Measurements from ENCODE around the gene DMRTA2. TPM values are rescaled to one million over a fixed set of nuclear protein-coding genes. Genes with fewer than 3 reads are reported as not detected.

DMRTA2 gene
- total and polyA plus RNA-seq, 2 of the 8 experiments (the other 6 are each of a cell fraction or from before 2014, with no cell fraction given): not detected

DNA sequence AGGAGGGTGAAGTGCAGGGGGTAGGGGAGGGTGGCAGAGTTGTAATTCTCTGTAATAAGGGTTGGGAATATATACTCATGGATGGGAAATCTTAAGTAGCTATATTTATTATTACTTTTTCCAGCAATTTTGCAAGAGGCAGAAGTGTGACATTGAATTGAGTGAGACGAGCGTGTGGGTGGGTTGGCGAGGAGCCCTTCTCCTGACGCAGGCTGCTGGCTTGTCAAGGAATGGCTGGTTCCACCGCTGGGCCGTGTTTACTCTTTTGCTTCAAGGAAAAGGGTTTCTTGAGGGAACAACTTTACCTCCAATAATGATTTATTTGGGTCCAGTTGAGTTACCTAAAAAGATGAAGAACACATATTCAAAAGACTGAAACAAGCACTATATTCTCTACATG lies 17.9 kb upstream of the DMRTA2 start:
- Histone ChIP-seq H3K56ac (replicated peaks; ENCODE audit: insufficient read length, low read depth, low read length) (no peak overlapping the region), H2BK20ac (ENCODE audit: low read length) (no peak overlapping the region), H2BK12ac (ENCODE audit: low read depth, low read length) (no peak overlapping the region), H3K9ac (replicated peaks in 1 of 4; ENCODE audit: extremely low read depth in 1 of 4, low read depth in 3 of 4, low read length in 3 of 4) (no peak overlapping the region), H3K27ac (ENCODE audit: low read depth, low read length) (no peak overlapping the region), H3K4ac (replicated peaks; ENCODE audit: insufficient read length, low read depth, low read length) (no peak overlapping the region), H2BK5ac (ENCODE audit: low read depth, low read length) (no peak overlapping the region), H4K8ac (ENCODE audit: extremely low read depth, insufficient read depth, low read length) (no peak overlapping the region), H3K79me1 (ENCODE audit: low read depth, low read length) (no peaks in the 10 kb centered on the region), H3K79me2 (ENCODE audit: control insufficient read depth in 1 of 2, insufficient read depth in 2 of 2, low read length in 2 of 2) (no peaks in the 10 kb centered on the region), H2AFZ (ENCODE audit: low read length) (no peak overlapping the region), H4K91ac (replicated peaks; ENCODE audit: insufficient read length, low read length) (no peak overlapping the region), H2BK15ac (ENCODE audit: low read length) (no peak overlapping the region), H3K36me3 (ENCODE audit: control insufficient read depth in 2 of 4, insufficient read depth in 4 of 4, low read length in 3 of 4) (no peaks in the 10 kb centered on the region; a peak in 1 of 8 replicates), H3K18ac (ENCODE audit: extremely low read depth, low read length) (no peak overlapping the region), H3K4me2 (ENCODE audit: insufficient read depth in 1 of 2, low read depth in 2 of 2, low read length in 2 of 2) (no peak overlapping the region), H3K14ac (ENCODE audit: insufficient read length) (no peak overlapping the region), H3K9me3 (ENCODE audit: insufficient read depth in 2 of 2, low read depth in 1 of 2, low read length in 1 of 2) (no peaks in the 10 kb centered on the region), H4K20me1 (replicated peaks in 1 of 2; ENCODE audit: control insufficient read depth in 1 of 2, insufficient read depth in 2 of 2, low read length in 2 of 2) (no peaks in the 10 kb centered on the region), H3K23me2 (ENCODE audit: low read depth, low read length) (no peaks in the 10 kb centered on the region), H2AK5ac (ENCODE audit: low read depth, low read length) (no peak overlapping the region), H3K4me3 (ENCODE audit: extremely low read depth in 1 of 4, insufficient read depth in 2 of 4, low read depth in 3 of 4, low read length in 4 of 4) (no peak overlapping the region), H3K23ac (ENCODE audit: insufficient read length) (no peak overlapping the region), H3K4me1 (replicated peaks in 1 of 4; ENCODE audit: control insufficient read depth in 3 of 4, insufficient read depth in 4 of 4, low read length in 3 of 4) (no peaks in the 10 kb centered on the region), H4K5ac (ENCODE audit: insufficient read length, low read depth, low read length) (no peak overlapping the region), H2BK120ac (replicated peaks; ENCODE audit: low read depth, low read length) (no peak overlapping the region), H3K27me3 (replicated peaks in 1 of 4; ENCODE audit: control insufficient read depth in 3 of 4, extremely low read depth in 1 of 4, insufficient read depth in 3 of 4, low read length in 3 of 4) (no peaks in the 10 kb centered on the region)
- DNase-seq (ENCODE audit: low read depth in 1 of 2, low spot score in 2 of 2) (no peak), FAIRE-seq (no peak)
- ChIA-PET POLR2A (ENCODE audit: partially characterized antibody) (no interaction called here), CTCF (ENCODE audit: partially characterized antibody) (interaction anchor here (1.0 to 1.4 kb wide), 2 partner anchors 12 to 69 kb away, joined by 3 read pairs; no protein-coding TSS in a partner anchor)
- WGBS, 2 experiments (ENCODE audit: extremely low coverage in 1 of 2, insufficient coverage in 1 of 2, insufficient read length in 1 of 2, insufficient replicate concordance in 2 of 2, low coverage in 1 of 2, low lambda C conversion rate in 2 of 2, missing lambda C conversion rate in 1 of 2): 94% methylated on average over 6 of the region's 6 CpGs; no CpG with 5 or more reads in 1 of the 2 experiments
- no peak for TF ChIP-seq SRF (IDR thresholded peaks at IDR 0.05; ENCODE audit: low read depth, low read length)
- TF ChIP-seq TCF12 (IDR thresholded peaks at IDR 0.05; ENCODE audit: low read depth, low read length): no peak
- TF ChIP-seq, protein P1, sequence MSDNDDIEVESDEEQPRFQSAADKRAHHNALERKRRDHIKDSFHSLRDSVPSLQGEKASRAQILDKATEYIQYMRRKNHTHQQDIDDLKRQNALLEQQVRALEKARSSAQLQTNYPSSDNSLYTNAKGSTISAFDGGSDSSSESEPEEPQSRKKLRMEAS (IDR thresholded peaks at IDR 0.05): no peak
- no peak for TF ChIP-seq CHD1 (IDR thresholded peaks at IDR 0.05; ENCODE audit: low read depth, low read length)
- no peak for TF ChIP-seq BACH1 (IDR thresholded peaks at IDR 0.05; ENCODE audit: low read length)
- TF ChIP-seq KDM4A (IDR thresholded peaks at IDR 0.05; ENCODE audit: low read depth, low read length, severe bottlenecking): no peak
- TF ChIP-seq KDM5A (IDR thresholded peaks at IDR 0.05; ENCODE audit: low read length): no peak
- no peak for TF ChIP-seq ZNF274 (IDR thresholded peaks at IDR 0.05; ENCODE audit: borderline replicate concordance, extremely low read depth, low read length)
- no peak for TF ChIP-seq RXRA (IDR thresholded peaks at IDR 0.05; ENCODE audit: insufficient read depth, low read depth, low read length)

Measured in H1 (cell line).